SK-N-SH (cell line): ENCODE data around the gene RPGR. TPM values are rescaled to one million over a fixed set of nuclear protein-coding genes. Genes with fewer than 3 reads are reported as not detected.

Experiments
- CTCF ChIA-PET: fragments of 300-600, 350-600 bp; formaldehyde crosslinking; extraction: SDS; loops from one replicate; lab custom pipeline; 2021; lab: Yijun Ruan, JAX
- POLR2A ChIA-PET: fragments of 350-600 bp; sonication (Branson Sonifier 250); formaldehyde crosslinking; extraction: SDS; loops from one replicate; lab custom pipeline; 2020; ENCODE audit warnings: antibody characterized with exemption, inconsistent platforms; lab: Yijun Ruan, JAX
- DNase-seq: peaks from one replicate; pipeline ENCODE4 v3.0.0; 2012
- H2AFZ ChIP-seq: fragments of 200-600 bp; sonication (generic); 2 replicates; pipeline ENCODE4 v1.8.1; 2016; ENCODE audit warnings: antibody characterized with exemption, mild to moderate bottlenecking, low read depth
- H3F3A ChIP-seq: fragments of 200-600 bp; sonication (generic); replicated peaks from 2 replicates; pipeline ENCODE3; 2016; ENCODE audit warnings: antibody characterized with exemption, mild to moderate bottlenecking; ENCODE audit not compliant: insufficient read depth
- H3K27ac ChIP-seq, 2 experiments: fragments of 200-500 bp in 1 of 2; fragments of 200-600 bp in 1 of 2; sonication (Bioruptor generic) in 1 of 2; sonication (generic), shearing (Covaris generic) in 1 of 2; 2 replicates each; pipeline versions ENCODE4 v1.5.1 to v1.6.1; 2014 to 2016; ENCODE audit warnings: low read depth in 2 of 2, inconsistent platforms in 1 of 2, low read length in 1 of 2, mild to moderate bottlenecking in 1 of 2, mixed read lengths in 1 of 2
- H3K27me3 ChIP-seq: fragments of 200-600 bp; sonication (generic), shearing (Covaris generic); 2 replicates; pipeline ENCODE4 v1.6.1; 2016; ENCODE audit warnings: mixed run types; ENCODE audit not compliant: insufficient read depth
- H3K36me3 ChIP-seq, 2 experiments: fragments of 200-500 bp in 1 of 2; fragments of 200-600 bp in 1 of 2; sonication (Bioruptor generic) in 1 of 2; sonication (generic) in 1 of 2; replicated peaks in 1 of 2; 2 replicates each; pipeline versions ENCODE3 to v1.5.1; 2014 to 2016; ENCODE audit warnings: low read length in 1 of 2, mild to moderate bottlenecking in 1 of 2; ENCODE audit not compliant: insufficient read depth in 2 of 2, control insufficient read depth in 1 of 2
- H3K4me1 ChIP-seq, 2 experiments: fragments of 200-500 bp in 1 of 2; fragments of 200-600 bp in 1 of 2; sonication (Bioruptor generic) in 1 of 2; sonication (generic), shearing (Covaris generic) in 1 of 2; 2 replicates each; pipeline versions ENCODE4 v1.5.1 to v1.6.1; 2014 to 2016; ENCODE audit warnings: low read depth in 1 of 2, low read length in 1 of 2, mixed run types in 1 of 2; ENCODE audit not compliant: insufficient read depth in 2 of 2, control insufficient read depth in 1 of 2
- H3K4me2 ChIP-seq: fragments of 200-600 bp; sonication (generic), shearing (Covaris generic); 2 replicates; pipeline ENCODE4 v1.6.1; 2017; ENCODE audit warnings: mixed run types
- H3K4me3 ChIP-seq, 2 experiments: fragments of 200-500 bp in 1 of 2; fragments of 200-600 bp in 1 of 2; sonication (Bioruptor generic) in 1 of 2; sonication (generic), shearing (Covaris generic) in 1 of 2; 2 replicates each; pipeline versions ENCODE4 v1.5.1 to v1.8.1; 2014 to 2016; ENCODE audit warnings: low read depth in 2 of 2, inconsistent platforms in 1 of 2, low read length in 1 of 2, mild to moderate bottlenecking in 1 of 2, mixed read lengths in 1 of 2, moderate library complexity in 1 of 2
- H3K79me2 ChIP-seq: fragments of 200-600 bp; sonication (generic); 2 replicates; pipeline ENCODE4 v1.8.1; 2017; ENCODE audit warnings: mild to moderate bottlenecking; ENCODE audit not compliant: insufficient read depth
- H3K9ac ChIP-seq: fragments of 200-600 bp; sonication (generic); 2 replicates; pipeline ENCODE4 v1.6.1; 2017; ENCODE audit warnings: mixed run types
- H3K9me2 ChIP-seq: fragments of 200-600 bp; sonication (generic); 2 replicates; pipeline ENCODE4 v1.6.1; 2017; ENCODE audit warnings: mixed run types
- H3K9me3 ChIP-seq: fragments of 200-600 bp; sonication (generic); 2 replicates; pipeline ENCODE4 v1.6.1; 2017; ENCODE audit warnings: mixed run types, mild to moderate bottlenecking, moderate library complexity
- H4K20me1 ChIP-seq: fragments of 200-600 bp; sonication (generic); 2 replicates; pipeline ENCODE4 v1.6.1; 2017; ENCODE audit warnings: mild to moderate bottlenecking, mixed run types; ENCODE audit not compliant: insufficient read depth
- CTCF ChIP-seq: fragments of 200-600 bp; sonication (generic); IDR thresholded peaks from 2 replicates; pipeline ENCODE4 v1.6.1; 2017; ENCODE audit warnings: antibody characterized with exemption, mild to moderate bottlenecking, moderate library complexity
- ELF1 ChIP-seq: IDR thresholded peaks from 2 replicates; pipeline ENCODE4 v1.4.0; 2012
- FOXJ3 ChIP-seq: sonication (generic); formaldehyde crosslinking; IDR thresholded peaks from 2 replicates; pipeline ENCODE4 v1.5.1; 2020; ENCODE audit warnings: mild to moderate bottlenecking, missing genetic modification reagents
- GABPA ChIP-seq: IDR thresholded peaks from 2 replicates; pipeline ENCODE4 v1.4.0; 2012; ENCODE audit warnings: low read depth, mild to moderate bottlenecking
- GATA2 ChIP-seq: sonication (generic); formaldehyde crosslinking; IDR thresholded peaks from 2 replicates; pipeline ENCODE4 v1.5.0; 2020; ENCODE audit warnings: mild to moderate bottlenecking, missing genetic modification reagents
- IRF3 ChIP-seq: fragments of 150-350 bp; IDR thresholded peaks from 2 replicates; pipeline ENCODE4 v1.6.1; 2016; ENCODE audit warnings: mild to moderate bottlenecking, low read depth, low read length
- JUND ChIP-seq: IDR thresholded peaks from 2 replicates; pipeline ENCODE4 v1.4.0; 2012
- MAX ChIP-seq: IDR thresholded peaks from 2 replicates; pipeline ENCODE4 v1.4.0; 2012; ENCODE audit warnings: low read depth
- MEF2A ChIP-seq: IDR thresholded peaks from 2 replicates; pipeline ENCODE4 v1.4.0; 2012; ENCODE audit warnings: low read depth, borderline replicate concordance
- MXI1 ChIP-seq: IDR thresholded peaks from 2 replicates; pipeline ENCODE4 v1.6.1; 2012; ENCODE audit warnings: mild to moderate bottlenecking, low read depth, low read length, improper control_type of control experiment
- RAD21 ChIP-seq: IDR thresholded peaks from 2 replicates; pipeline ENCODE4 v1.6.1; 2012; ENCODE audit warnings: mild to moderate bottlenecking, low read length
- RCOR1 ChIP-seq: fragments of 150-350 bp; IDR thresholded peaks from 2 replicates; pipeline ENCODE4 v1.6.1; 2017; ENCODE audit warnings: antibody characterized with exemption, low read length
- RXRA ChIP-seq: IDR thresholded peaks from 2 replicates; pipeline ENCODE4 v1.4.0; 2012; ENCODE audit warnings: low read depth, mild to moderate bottlenecking, borderline replicate concordance
- SIN3A ChIP-seq: IDR thresholded peaks from 2 replicates; pipeline ENCODE4 v1.6.1; 2012; ENCODE audit warnings: low read depth, mild to moderate bottlenecking, low read length, moderate library complexity, borderline replicate concordance
- TAF1 ChIP-seq: IDR thresholded peaks from 2 replicates; pipeline ENCODE4 v1.6.1; 2012; ENCODE audit warnings: low read depth, mild to moderate bottlenecking, low read length, moderate library complexity, borderline replicate concordance
- TCF12 ChIP-seq: IDR thresholded peaks from 2 replicates; pipeline ENCODE4 v1.4.0; 2012
- TEAD4 ChIP-seq: IDR thresholded peaks from 2 replicates; pipeline ENCODE4 v1.4.0; 2012; ENCODE audit warnings: mild to moderate bottlenecking, borderline replicate concordance; ENCODE audit not compliant: insufficient read depth
- USF2 ChIP-seq: fragments of 150-350 bp; IDR thresholded peaks from 2 replicates; pipeline ENCODE4 v1.6.1; 2017; ENCODE audit warnings: antibody characterized with exemption, low read length, low read depth, borderline replicate concordance
- YY1 ChIP-seq: IDR thresholded peaks from 2 replicates; pipeline ENCODE4 v1.4.0; 2012; ENCODE audit warnings: low read depth, mild to moderate bottlenecking
- ZBTB33 ChIP-seq: IDR thresholded peaks from 2 replicates; pipeline ENCODE4 v1.4.0; 2012; ENCODE audit warnings: low read depth, borderline replicate concordance
- WGBS: methylation state at CpG from one replicate; pipeline ENCODE4 v1.1.6; 2017; ENCODE audit warnings: low lambda C conversion rate; 5-methylcytosine and 5-hydroxymethylcytosine counted together
- polyA plus RNA-seq, 3 experiments: library from polyadenylated mRNA; depleted of rRNA; stranded (reverse); fragments of >200 nt; gene quantifications; 2 replicates each; pipeline ENCODE4 v1.2.3, GENCODE V29; 2012

The RPGR gene
- polyA plus RNA-seq, 1 of the 3 experiments (the other 2 are of a cell fraction) = 1.2 TPM

- H3K4me3 ChIP-seq = no peak overlapping the region
- 18% methylated on average over 2 of the region's 2 CpGs for WGBS
- CTCF ChIA-PET = interaction anchor here (1.0 to 1.7 kb wide), 5 partner anchors 18 to 283 kb away, joined by 3 to 4 read pairs (median 3); partner anchors contain the start of gene RPGR
- POLR2A ChIA-PET = no interaction called here
- no peaks in the 10 kb centered on the region for H3K36me3 ChIP-seq
- H4K20me1 ChIP-seq = no peaks in the 10 kb centered on the region
- no peak overlapping the region for H2AFZ ChIP-seq
- peaks cover 0 to 2% of the 10 kb centered on the region in 2 experiments; a peak in 2 of 4 replicates for H3K4me1 ChIP-seq
- H3K9ac ChIP-seq = no peak overlapping the region
- no peaks in the 10 kb centered on the region for H3K9me3 ChIP-seq
- H3K4me2 ChIP-seq = no peak overlapping the region
- H3K79me2 ChIP-seq = no peaks in the 10 kb centered on the region
- TF ChIP-seq GABPA (no peak), MXI1 (no peak), SIN3A (no peak), FOXJ3 (CRISPR knock-in tag) (no peak), RAD21 (no peak), JUND (no peak), RCOR1 (no peak)
- TF ChIP-seq, all 33 proteins: peak for 0
- Histone ChIP-seq H3F3A (no peaks in the 10 kb centered on the region), H3K27me3 (peaks cover 8% of the 10 kb centered on the region; the same call in 1 of the 2 replicates), H3K9me2 (no peaks in the 10 kb centered on the region), H3K27ac (no peak overlapping the region)
- DNase-seq = no peak
Observed at GRCh38 chrX:38371641-38372040, 44.3 kb upstream of the RPGR start.

GRCh38 chrX:38368774-38369173 is 41.5 kb upstream of the RPGR start:
- H4K20me1 ChIP-seq = no peaks in the 10 kb centered on the region
- ChIA-PET POLR2A (interaction anchor here (0.5 to 0.8 kb wide), 2 partner anchors 12 to 53 kb away, joined by 3 read pairs; no protein-coding TSS in a partner anchor), CTCF (no interaction called here)
- H3K9me2 ChIP-seq = no peaks in the 10 kb centered on the region
- H3K4me3 ChIP-seq = no peak overlapping the region
- 17% methylated on average over 2 of the region's 2 CpGs for WGBS
- no peaks in the 10 kb centered on the region for H3F3A ChIP-seq
- no peak overlapping the region for H2AFZ ChIP-seq
- no peak overlapping the region for H3K27ac ChIP-seq
- TF ChIP-seq ZBTB33 (no peak), TCF12 (no peak), USF2 (no peak), CTCF (no peak), GATA2 (CRISPR knock-in tag) (no peak), TEAD4 (no peak), JUND (no peak), TAF1 (no peak), IRF3 (no peak), YY1 (no peak), MEF2A (no peak), RXRA (no peak), MAX (no peak), ELF1 (no peak)
- peaks cover 0 to 2% of the 10 kb centered on the region in 2 experiments; a peak in 2 of 4 replicates for H3K4me1 ChIP-seq
- H3K9ac ChIP-seq = no peak overlapping the region
- H3K79me2 ChIP-seq = no peaks in the 10 kb centered on the region
- H3K27me3 ChIP-seq = peaks cover 2% of the 10 kb centered on the region; the same call in 1 of the 2 replicates
- H3K36me3 ChIP-seq = no peaks in the 10 kb centered on the region
- H3K4me2 ChIP-seq = no peak overlapping the region
- DNase-seq = no peak
- no peaks in the 10 kb centered on the region for H3K9me3 ChIP-seq
